Measurements from ENCODE around the gene SIK1.
"Not testable (repeated sequence)": the region's sequence is repeated elsewhere in the genome, so short reads cannot be mapped to it uniquely, and the experiment has no call there.

- not testable (repeated sequence) for TF ChIP-seq CTCF (optimal IDR thresholded peaks at IDR 0.05 in 1 of 3, IDR thresholded peaks at IDR 0.05 in 1 of 3, conservative IDR thresholded peaks at IDR 0.05 in 1 of 3; ENCODE audit: extremely low read depth in 1 of 3, insufficient read depth in 2 of 3, low read length in 3 of 3); EZH2 (IDR thresholded peaks at IDR 0.05; ENCODE audit: low read length)
Observed at GRCh38 chr21:43426404-43427241, at the start of gene SIK1.
